Measurements from ENCODE around the gene UBQLN3.

Gene UBQLN3

GRCh38 chr11:5509803-5510202 is at the start of gene UBQLN3:
TSS of gene UBQLN3 (minus strand) at chr11:5509957. CDS start at chr11:5509558, 399 bp downstream.
- no peak for DNase-seq (ENCODE audit: low read depth)

- DNase-seq (ENCODE audit: low read depth), result no peak
Measured at GRCh38 chr11:5557751-5558150, 48.0 kb upstream of the UBQLN3 start.

GRCh38 chr11:5556596-5557188 is 46.9 kb upstream of the UBQLN3 start:
- no peak for DNase-seq (ENCODE audit: low read depth)

- no peak for DNase-seq (ENCODE audit: low read depth)
Measured at GRCh38 chr11:5553343-5553742, 43.6 kb upstream of the UBQLN3 start.

GRCh38 chr11:5550440-5551095 is 40.8 kb upstream of the UBQLN3 start:
- DNase-seq (ENCODE audit: low read depth), result no peak

- DNase-seq (ENCODE audit: low read depth), result no peak
Measured at GRCh38 chr11:5548440-5548839, 38.7 kb upstream of the UBQLN3 start, which contains the start of gene OR52H1. TSS of gene OR52H1 (minus strand) at chr11:5548540. CDS start at chr11:5545505, 3,035 bp downstream.

GRCh38 chr11:5547982-5548381 is 38.2 kb upstream of the UBQLN3 start:
- DNase-seq (ENCODE audit: low read depth), result no peak

GRCh38 chr11:5546457-5546856 is 36.7 kb upstream of the UBQLN3 start:
- DNase-seq (ENCODE audit: low read depth), result no peak

- DNase-seq (ENCODE audit: low read depth), result no peak
Measured at GRCh38 chr11:5541427-5541826, 31.7 kb upstream of the UBQLN3 start.

GRCh38 chr11:5536482-5536881 is 26.7 kb upstream of the UBQLN3 start:
- DNase-seq (ENCODE audit: low read depth), result no peak

- no peak for DNase-seq (ENCODE audit: low read depth)
Measured at GRCh38 chr11:5534046-5534445, 24.3 kb upstream of the UBQLN3 start.

GRCh38 chr11:5531053-5531831 is 21.5 kb upstream of the UBQLN3 start:
- DNase-seq (ENCODE audit: low read depth), result no peak

- no peak for DNase-seq (ENCODE audit: low read depth)
Measured at GRCh38 chr11:5528495-5528894, 18.7 kb upstream of the UBQLN3 start.

- no peak for DNase-seq (ENCODE audit: low read depth)
Measured at GRCh38 chr11:5527716-5528115, 18.0 kb upstream of the UBQLN3 start.

GRCh38 chr11:5524756-5525155 is 15.0 kb upstream of the UBQLN3 start:
- DNase-seq (ENCODE audit: low read depth), result no peak

GRCh38 chr11:5522308-5522707 is 12.6 kb upstream of the UBQLN3 start:
- DNase-seq (ENCODE audit: low read depth), result no peak

GRCh38 chr11:5521540-5521939 is 11.8 kb upstream of the UBQLN3 start:
- no peak for DNase-seq (ENCODE audit: low read depth)

GRCh38 chr11:5516599-5516998 is 6.8 kb upstream of the UBQLN3 start, which contains the start of gene UBQLNL:
TSS of gene UBQLNL (minus strand) at chr11:5516699. CDS start at chr11:5516441, 258 bp downstream.
- no peak for DNase-seq (ENCODE audit: low read depth)

GRCh38 chr11:5514841-5515240 is 5.1 kb upstream of the UBQLN3 start:
- DNase-seq (ENCODE audit: low read depth), result no peak

GRCh38 chr11:5508605-5509004 is 1.2 kb downstream of the UBQLN3 start:
- no peak for DNase-seq (ENCODE audit: low read depth)

GRCh38 chr11:5507933-5508305 is 1.8 kb downstream of the UBQLN3 start:
- DNase-seq (ENCODE audit: low read depth), result no peak

GRCh38 chr11:5507177-5507932 is 2.4 kb downstream of the UBQLN3 start:
- DNase-seq (ENCODE audit: low read depth), result no peak

All from stimulated activated CD8-positive, alpha-beta memory T cell treated with anti-CD3 and anti-CD28 coated beads, Interleukin-15, amount 100 ng/mL, for 24 hours (primary cell).